EH (cell line): ENCODE results near the gene UHMK1.
"Not testable (repeated sequence)": the region's sequence is repeated elsewhere in the genome, so short reads cannot be mapped to it uniquely, and the experiment has no call there.

Experiments used
- DNase-seq: peaks from one replicate; pipeline ENCODE4 v3.0.0-alpha.2; 2015; ENCODE audit warnings: low read depth

The UHMK1 gene

DNA sequence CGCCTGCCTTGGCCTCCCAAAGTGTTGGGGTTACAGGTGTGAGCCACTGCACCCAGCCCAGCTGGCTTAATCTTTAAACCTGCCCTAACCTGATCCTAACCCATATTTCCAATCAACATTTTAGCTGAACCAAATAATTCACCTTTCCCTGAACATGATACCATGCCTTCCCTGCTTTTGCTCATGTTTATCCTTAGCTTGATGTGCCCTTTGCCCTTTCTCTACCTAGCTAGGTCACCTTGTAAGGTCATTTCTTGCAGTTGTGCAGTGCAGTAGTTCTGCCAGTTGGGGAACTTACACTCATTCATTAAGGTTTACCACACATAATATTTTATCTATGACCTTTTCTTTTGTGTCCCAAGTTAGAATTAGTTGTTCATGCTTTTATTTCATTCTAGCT lies 69.3 kb downstream of the UHMK1 start:
- no peak for DNase-seq

DNA sequence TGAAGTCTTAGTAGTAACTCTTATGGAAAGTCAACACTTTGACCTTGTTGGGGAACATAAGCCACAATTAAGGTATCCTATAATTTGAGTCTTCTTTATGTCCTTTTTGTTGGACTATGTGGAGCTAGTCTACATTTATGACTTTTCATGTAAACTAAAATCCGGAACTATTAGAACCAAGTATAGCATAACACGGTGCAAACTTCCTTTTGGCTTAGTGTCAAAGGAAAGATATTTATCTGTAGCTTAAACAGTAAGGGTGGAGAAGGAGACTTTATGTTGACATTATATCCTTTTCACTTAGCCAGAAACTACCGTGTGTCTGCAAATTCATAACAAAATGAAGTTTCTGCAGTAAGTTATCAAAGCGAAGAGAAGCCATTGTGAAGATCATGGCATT lies 71.2 kb downstream of the UHMK1 start:
- DNase-seq, result no peak

DNA sequence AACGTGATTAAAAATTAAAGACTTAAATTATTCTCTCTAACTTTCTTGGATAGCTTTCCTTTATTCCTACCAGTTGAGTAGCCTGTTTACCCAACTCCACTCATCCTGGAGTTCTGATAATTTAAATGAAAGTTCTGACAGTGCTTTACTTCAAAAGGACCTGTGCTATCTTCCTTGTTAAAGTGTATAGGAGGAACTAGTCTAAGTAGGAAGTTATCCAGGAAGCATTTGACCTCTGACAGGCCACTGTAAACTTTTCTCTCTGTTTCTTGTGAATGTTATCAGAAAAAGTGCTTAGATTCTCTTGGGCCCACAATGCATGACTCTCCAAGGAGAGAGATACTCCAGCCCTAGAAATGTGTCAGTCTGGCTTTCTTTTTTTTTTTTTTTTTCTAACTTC lies 73.1 kb downstream of the UHMK1 start:
- no peak for DNase-seq

DNA sequence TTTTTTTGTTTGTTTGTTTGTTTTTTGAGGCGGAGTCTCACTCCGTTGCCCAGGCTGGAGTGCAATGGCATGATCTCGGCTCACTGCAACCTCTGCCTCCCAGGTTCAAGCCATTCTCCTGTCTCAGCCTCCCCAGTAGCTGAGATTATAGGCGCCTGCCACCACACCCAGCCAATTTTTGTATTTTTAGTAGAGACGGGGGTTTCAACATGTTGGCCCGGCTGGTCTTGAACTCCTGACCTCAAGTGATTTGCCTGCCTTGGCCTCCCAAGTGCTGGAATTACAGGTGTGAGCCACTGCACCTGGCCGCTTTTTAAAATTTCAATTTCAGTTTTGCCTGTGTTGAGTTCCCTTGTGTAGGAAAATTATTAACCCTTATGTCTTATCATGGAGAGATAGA lies 73.5 kb downstream of the UHMK1 start:
- not testable (repeated sequence) for DNase-seq

DNA sequence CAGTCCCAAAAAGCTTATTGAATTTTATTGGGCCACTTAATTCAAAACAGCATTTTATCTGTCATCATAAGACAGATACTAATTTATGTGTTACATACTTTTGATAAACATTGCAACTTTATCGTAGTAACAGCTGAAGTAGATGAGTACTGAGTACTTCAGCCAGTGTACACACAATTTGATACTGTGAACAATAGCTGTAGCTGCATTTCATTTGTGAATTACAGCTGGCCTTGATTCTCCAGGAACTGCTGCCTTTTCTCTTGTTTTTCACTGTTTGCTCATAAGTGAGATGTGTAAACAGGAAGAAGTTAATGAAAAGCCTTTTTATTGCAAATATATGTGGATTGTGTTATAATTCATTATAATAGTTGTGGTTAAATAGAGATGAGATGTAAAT lies 74.1 kb downstream of the UHMK1 start:
- no peak for DNase-seq

DNA sequence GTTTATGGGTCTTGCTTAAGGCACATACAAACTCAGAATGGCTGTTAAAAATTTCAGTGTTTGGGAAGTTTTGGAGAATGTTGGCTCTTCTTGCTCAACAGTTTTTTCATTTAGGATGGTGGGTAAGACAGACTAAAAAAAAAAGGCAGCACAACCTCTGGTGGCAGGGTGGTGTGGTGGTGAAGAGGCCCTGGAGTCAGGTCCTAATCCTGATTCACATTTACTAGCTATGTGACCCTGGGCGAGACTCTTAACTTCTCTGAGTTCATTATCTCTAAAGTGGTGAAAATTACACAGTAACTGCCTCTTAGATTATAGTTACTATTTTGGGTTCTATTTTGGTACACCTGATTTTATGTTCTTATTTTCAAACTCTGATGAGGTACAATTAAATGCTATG lies 75.5 kb downstream of the UHMK1 start:
- DNase-seq, result no peak

DNA sequence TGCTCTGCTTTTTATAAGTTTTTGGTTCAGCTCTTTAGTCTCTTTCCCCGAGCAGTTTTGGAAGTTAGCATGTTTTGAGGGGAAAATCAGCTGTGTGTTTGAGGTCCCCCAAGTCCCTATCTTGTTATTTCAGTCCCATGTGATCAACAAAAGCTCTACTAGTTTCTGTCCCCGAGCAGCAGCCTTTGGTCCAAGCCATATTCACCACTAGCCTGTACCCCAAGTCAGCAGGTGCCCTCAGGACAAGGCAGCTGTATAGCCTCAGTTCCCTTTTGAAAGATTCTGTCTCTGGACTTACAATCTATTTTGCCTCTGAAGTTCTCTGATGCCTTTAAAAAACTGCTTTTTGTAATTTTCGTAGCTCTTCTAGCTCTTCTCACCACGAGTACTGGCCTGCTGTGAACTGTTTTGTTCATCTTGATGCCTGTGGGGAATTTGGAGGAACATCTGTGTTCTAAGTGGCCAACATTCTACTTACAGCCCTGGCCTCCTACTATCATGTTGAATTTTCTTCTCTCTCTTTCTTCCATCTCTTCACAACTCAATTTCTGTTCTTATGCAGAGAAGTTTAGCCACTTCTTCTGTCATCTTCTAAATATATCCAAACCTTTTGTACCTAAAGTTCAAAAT lies 80.6 kb downstream of the UHMK1 start:
- DNase-seq, result no peak

DNA sequence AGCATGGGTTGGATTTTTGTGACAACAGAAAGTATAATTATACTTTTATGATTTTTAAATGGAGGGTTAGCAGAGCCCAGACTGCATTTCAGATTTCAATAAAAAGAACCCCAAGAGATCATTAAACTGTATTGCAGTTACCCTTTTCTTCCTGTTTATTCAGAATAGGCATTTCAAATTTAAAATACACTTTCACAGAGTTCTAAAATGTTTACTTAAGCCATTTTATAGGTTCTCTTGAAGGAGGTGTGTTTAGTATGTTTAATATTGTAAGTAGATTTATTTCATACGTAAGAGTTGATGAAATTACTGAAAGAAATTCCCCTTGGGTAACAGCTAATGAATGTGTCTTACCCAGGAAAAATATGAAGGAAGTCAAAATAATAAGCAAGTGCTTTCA lies 81.3 kb downstream of the UHMK1 start:
- DNase-seq, result no peak
